ENCODE results near the gene UQCC3. TPM values are rescaled to one million over a fixed set of nuclear protein-coding genes. Genes with fewer than 3 reads are reported as not detected.

UQCC3 gene
- total and polyA plus RNA-seq, 10 of the 15 experiments (the other 5 are each of a cell fraction or from before 2014, with no cell fraction given): 1.3 to 20.5 (median 8.2) TPM

DNA sequence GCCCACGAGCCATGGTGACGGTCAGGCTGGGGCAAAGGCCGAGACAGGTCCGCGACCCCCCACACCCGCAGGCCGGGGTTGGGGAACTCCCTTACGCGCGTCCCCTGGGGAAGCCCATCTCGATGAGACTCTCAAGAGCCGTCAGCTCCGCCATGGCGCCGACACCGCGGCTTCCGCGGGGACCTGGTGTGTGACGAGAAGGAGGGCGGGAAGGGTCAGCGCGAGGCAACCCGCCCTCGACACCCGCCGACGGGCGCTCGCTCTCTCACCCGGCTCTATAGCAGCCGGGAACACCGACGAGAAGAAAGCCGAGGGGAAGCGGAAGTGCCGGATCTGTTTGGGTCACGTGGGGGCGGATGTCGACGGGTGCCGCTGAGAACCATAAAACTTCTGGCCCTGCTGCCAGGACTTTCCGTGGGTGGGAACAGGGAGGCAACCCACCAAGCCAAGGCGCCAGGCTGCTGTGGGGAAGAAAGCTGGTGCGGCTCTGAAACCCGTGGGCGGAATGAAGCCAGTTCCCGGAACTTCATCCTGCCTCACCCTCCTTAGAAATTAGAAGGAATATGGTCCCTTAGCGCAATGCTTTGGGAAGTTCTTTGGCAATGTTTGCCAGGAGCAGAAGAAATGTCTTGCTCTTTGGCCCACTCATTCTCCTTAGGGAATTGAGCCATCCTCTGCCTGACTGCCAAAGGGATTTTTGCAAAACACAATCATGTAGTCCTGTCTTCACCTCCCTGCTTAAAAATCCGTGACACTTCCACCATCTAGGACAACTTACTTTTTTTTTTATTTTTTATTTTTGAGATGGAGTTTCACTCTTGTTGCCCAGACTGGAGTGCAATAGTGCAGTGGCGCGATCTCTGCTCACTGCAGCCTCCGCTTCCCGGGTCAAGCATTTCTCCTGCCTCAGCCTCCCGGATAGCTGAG, 7.6 kb downstream of the UQCC3 start, which contains the start of gene UBXN1 (continued):
- TF ChIP-seq, protein P1, sequence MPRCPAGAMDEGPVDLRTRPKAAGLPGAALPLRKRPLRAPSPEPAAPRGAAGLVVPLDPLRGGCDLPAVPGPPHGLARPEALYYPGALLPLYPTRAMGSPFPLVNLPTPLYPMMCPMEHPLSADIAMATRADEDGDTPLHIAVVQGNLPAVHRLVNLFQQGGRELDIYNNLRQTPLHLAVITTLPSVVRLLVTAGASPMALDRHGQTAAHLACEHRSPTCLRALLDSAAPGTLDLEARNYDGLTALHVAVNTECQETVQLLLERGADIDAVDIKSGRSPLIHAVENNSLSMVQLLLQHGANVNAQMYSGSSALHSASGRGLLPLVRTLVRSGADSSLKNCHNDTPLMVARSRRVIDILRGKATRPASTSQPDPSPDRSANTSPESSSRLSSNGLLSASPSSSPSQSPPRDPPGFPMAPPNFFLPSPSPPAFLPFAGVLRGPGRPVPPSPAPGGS (IDR thresholded peaks at IDR 0.05; ENCODE audit: borderline replicate concordance, insufficient read depth, low read depth, low read length, poor library complexity, severe bottlenecking): peak; percentile 4
- no peak for TF ChIP-seq PBX3 (IDR thresholded peaks at IDR 0.05; ENCODE audit: insufficient replicate concordance, low read depth, low read length)
- no peak for TF ChIP-seq SREBF1 (IDR thresholded peaks at IDR 0.05; ENCODE audit: low read length)
- peak; percentile 39; the same call in 1 of the 2 replicates for TF ChIP-seq SMAD5 (IDR thresholded peaks at IDR 0.05; ENCODE audit: low read depth)
- 0 out of 2 replicates have a peak, but pooled peaks have one; percentile 43 for TF ChIP-seq POLR2AphosphoS2 (IDR thresholded peaks at IDR 0.05; ENCODE audit: low read depth, low read length)
- no peak for TF ChIP-seq SMC3 (IDR thresholded peaks at IDR 0.05; ENCODE audit: borderline replicate concordance, low read length)
- TF ChIP-seq EZH2 (IDR thresholded peaks at IDR 0.05; ENCODE audit: borderline replicate concordance, control insufficient read depth, low read depth, low read length): no peak
- TF ChIP-seq NBN (IDR thresholded peaks at IDR 0.05): peak; percentile 26; the same call in 1 of the 2 replicates
- TF ChIP-seq DPF2 (IDR thresholded peaks at IDR 0.05): 0 out of 2 replicates have a peak, but pooled peaks have one; percentile 57
- TF ChIP-seq SREBF2 (IDR thresholded peaks at IDR 0.05; ENCODE audit: low read length): no peak
- TF ChIP-seq TCF12 (IDR thresholded peaks at IDR 0.05; ENCODE audit: low read depth, low read length): peak; percentile 52; the same call in 1 of the 2 replicates
- TF ChIP-seq, protein P2, sequence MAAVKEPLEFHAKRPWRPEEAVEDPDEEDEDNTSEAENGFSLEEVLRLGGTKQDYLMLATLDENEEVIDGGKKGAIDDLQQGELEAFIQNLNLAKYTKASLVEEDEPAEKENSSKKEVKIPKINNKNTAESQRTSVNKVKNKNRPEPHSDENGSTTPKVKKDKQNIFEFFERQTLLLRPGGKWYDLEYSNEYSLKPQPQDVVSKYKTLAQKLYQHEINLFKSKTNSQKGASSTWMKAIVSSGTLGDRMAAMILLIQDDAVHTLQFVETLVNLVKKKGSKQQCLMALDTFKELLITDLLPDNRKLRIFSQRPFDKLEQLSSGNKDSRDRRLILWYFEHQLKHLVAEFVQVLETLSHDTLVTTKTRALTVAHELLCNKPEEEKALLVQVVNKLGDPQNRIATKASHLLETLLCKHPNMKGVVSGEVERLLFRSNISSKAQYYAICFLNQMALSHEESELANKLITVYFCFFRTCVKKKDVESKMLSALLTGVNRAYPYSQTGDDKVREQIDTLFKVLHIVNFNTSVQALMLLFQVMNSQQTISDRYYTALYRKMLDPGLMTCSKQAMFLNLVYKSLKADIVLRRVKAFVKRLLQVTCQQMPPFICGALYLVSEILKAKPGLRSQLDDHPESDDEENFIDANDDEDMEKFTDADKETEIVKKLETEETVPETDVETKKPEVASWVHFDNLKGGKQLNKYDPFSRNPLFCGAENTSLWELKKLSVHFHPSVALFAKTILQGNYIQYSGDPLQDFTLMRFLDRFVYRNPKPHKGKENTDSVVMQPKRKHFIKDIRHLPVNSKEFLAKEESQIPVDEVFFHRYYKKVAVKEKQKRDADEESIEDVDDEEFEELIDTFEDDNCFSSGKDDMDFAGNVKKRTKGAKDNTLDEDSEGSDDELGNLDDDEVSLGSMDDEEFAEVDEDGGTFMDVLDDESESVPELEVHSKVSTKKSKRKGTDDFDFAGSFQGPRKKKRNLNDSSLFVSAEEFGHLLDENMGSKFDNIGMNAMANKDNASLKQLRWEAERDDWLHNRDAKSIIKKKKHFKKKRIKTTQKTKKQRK (IDR thresholded peaks at IDR 0.05; ENCODE audit: low read depth, low read length): no peak
- peak; percentile 81; the same call in 1 of the 2 replicates for TF ChIP-seq ZBTB33 (IDR thresholded peaks at IDR 0.05)
- TF ChIP-seq CBX5 (IDR thresholded peaks at IDR 0.05; ENCODE audit: low read depth): no peak
- TF ChIP-seq, protein P3, sequence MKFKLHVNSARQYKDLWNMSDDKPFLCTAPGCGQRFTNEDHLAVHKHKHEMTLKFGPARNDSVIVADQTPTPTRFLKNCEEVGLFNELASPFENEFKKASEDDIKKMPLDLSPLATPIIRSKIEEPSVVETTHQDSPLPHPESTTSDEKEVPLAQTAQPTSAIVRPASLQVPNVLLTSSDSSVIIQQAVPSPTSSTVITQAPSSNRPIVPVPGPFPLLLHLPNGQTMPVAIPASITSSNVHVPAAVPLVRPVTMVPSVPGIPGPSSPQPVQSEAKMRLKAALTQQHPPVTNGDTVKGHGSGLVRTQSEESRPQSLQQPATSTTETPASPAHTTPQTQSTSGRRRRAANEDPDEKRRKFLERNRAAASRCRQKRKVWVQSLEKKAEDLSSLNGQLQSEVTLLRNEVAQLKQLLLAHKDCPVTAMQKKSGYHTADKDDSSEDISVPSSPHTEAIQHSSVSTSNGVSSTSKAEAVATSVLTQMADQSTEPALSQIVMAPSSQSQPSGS (IDR thresholded peaks at IDR 0.05; ENCODE audit: low read length): no peak
- no peak for TF ChIP-seq ESRRA (IDR thresholded peaks at IDR 0.05; ENCODE audit: low read length)
- TF ChIP-seq SIX5 (IDR thresholded peaks at IDR 0.05; ENCODE audit: low read depth, low read length, severe bottlenecking): peak; percentile 61
- TF ChIP-seq, protein P4, sequence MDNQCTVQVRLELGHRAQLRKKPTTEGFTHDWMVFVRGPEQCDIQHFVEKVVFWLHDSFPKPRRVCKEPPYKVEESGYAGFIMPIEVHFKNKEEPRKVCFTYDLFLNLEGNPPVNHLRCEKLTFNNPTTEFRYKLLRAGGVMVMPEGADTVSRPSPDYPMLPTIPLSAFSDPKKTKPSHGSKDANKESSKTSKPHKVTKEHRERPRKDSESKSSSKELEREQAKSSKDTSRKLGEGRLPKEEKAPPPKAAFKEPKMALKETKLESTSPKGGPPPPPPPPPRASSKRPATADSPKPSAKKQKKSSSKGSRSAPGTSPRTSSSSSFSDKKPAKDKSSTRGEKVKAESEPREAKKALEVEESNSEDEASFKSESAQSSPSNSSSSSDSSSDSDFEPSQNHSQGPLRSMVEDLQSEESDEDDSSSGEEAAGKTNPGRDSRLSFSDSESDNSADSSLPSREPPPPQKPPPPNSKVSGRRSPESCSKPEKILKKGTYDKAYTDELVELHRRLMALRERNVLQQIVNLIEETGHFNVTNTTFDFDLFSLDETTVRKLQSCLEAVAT (IDR thresholded peaks at IDR 0.05): peak; percentile 99
